PC-3 (cell line): ENCODE results near the gene CCL21.

ENCODE experiments used
- EZH2 ChIP-seq: fragments of 300-600 bp; sonication (generic); IDR thresholded peaks from one replicate; pipeline ENCODE4 v1.6.1; 2017; ENCODE audit warnings: antibody characterized with exemption, mild to moderate bottlenecking, low read length; ENCODE audit not compliant: unreplicated experiment
- TF ChIP-seq, protein P1 (sequence below): fragments of 300-600 bp; sonication (generic); conservative IDR thresholded peaks from 2 replicates; pipeline ENCODE4 v1.5.1; 2017; ENCODE audit warnings: antibody characterized with exemption, low read depth, mild to moderate bottlenecking, low read length

DNA sequence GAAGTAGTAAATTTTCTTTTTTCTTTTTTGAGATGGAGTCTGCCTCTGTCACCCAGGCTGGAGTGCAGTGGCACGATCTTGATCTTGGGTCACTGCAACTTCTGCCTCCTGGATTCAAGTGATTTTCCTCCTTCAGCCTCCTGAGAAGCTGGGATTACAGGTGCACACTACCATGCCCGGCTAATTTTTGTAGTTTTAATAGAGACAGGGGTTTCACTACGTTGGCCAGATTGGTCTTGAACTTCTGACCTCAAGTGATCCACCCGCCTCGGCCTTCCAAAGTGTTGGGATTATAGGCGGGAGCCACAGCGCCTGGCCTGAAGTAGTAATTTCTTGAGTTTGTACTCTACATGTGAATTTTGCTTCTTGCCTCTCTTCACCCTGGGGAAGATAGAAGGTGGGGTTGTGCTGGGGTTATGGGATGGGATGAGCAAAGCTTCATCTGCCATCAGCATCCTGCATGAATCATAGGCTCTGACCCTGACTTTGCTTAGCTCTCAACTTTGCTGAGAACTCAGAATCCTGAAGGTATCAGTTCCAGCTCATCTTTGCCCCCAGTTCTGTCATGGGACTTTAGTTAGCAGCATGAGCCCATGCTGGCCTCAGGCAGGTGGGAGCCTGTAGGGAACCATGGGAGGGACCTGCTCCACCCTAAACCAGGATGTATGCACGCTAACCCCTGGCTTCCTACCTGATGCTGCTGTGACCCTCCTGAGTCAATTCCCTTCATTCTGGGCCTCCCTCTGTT, 9.3 kb upstream of the CCL21 start:
- TF ChIP-seq, protein P1, sequence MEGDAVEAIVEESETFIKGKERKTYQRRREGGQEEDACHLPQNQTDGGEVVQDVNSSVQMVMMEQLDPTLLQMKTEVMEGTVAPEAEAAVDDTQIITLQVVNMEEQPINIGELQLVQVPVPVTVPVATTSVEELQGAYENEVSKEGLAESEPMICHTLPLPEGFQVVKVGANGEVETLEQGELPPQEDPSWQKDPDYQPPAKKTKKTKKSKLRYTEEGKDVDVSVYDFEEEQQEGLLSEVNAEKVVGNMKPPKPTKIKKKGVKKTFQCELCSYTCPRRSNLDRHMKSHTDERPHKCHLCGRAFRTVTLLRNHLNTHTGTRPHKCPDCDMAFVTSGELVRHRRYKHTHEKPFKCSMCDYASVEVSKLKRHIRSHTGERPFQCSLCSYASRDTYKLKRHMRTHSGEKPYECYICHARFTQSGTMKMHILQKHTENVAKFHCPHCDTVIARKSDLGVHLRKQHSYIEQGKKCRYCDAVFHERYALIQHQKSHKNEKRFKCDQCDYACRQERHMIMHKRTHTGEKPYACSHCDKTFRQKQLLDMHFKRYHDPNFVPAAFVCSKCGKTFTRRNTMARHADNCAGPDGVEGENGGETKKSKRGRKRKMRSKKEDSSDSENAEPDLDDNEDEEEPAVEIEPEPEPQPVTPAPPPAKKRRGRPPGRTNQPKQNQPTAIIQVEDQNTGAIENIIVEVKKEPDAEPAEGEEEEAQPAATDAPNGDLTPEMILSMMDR: no peak
- no peak for TF ChIP-seq EZH2
